Astrocyte of the cerebellum (primary cell): Measurements from ENCODE around the gene PLEKHG3.

ENCODE experiments used
- DNase-seq: peaks from one replicate; pipeline ENCODE4 v3.0.0-alpha.2; 2011; ENCODE audit warnings: low read depth
- H3K4me3 ChIP-seq: 2 replicates; pipeline ENCODE4 v1.5.1; 2011; ENCODE audit warnings: mild to moderate bottlenecking, low read depth, low read length, moderate library complexity
- in situ Hi-C: cut with HindIII; loops from 2 replicates; pipeline ENCODE4 v1.10.0; 2017; ENCODE audit warnings: low sequenced_read_pairs
- TF ChIP-seq, protein P1 (sequence below): IDR thresholded peaks from 2 replicates; pipeline ENCODE4 v1.5.1; 2012; ENCODE audit warnings: low read length, low read depth, moderate library complexity, mild to moderate bottlenecking; ENCODE audit errors: missing control alignments

Gene PLEKHG3

DNA sequence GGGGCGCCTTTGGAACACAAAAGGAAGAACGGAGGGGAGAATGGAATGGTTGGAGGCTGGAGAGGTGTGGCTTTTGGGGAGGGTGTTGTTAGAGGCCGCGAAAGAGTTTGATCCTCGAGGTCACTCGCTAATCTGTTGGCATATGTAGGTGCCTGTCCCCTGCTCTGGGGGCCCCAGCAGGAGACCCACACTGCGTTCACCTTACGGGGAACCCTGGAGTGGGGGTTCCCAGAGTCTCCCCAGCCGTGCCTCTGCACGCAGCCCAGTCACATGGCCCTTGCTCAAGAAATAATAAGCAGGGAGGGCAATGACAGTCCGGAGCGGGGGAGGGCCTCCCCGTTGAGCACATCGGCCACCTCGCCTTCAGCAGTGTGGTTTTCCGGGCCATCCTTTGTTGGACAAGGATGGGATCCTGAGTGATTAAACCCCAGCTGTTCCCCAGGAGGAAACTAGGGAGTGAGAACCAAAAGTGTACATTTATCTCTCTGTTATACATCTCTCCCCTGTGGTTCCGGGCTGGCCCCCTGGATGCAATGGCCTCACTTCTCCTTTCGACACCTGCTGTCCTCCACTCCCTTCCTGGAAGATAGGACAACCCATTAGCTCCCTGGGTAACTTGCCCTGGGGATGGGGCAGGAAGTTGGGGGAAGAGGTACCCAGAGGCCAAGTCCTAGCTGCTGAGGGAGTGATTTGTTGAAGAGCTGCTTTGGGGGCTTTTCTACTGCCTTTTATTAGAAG lies 1.3 kb downstream of the PLEKHG3 start:
- in situ Hi-C loops, result no loop called here
- no peak for DNase-seq
- TF ChIP-seq, protein P1, sequence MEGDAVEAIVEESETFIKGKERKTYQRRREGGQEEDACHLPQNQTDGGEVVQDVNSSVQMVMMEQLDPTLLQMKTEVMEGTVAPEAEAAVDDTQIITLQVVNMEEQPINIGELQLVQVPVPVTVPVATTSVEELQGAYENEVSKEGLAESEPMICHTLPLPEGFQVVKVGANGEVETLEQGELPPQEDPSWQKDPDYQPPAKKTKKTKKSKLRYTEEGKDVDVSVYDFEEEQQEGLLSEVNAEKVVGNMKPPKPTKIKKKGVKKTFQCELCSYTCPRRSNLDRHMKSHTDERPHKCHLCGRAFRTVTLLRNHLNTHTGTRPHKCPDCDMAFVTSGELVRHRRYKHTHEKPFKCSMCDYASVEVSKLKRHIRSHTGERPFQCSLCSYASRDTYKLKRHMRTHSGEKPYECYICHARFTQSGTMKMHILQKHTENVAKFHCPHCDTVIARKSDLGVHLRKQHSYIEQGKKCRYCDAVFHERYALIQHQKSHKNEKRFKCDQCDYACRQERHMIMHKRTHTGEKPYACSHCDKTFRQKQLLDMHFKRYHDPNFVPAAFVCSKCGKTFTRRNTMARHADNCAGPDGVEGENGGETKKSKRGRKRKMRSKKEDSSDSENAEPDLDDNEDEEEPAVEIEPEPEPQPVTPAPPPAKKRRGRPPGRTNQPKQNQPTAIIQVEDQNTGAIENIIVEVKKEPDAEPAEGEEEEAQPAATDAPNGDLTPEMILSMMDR, result no peak
- peak overlapping the region; percentile 74 for H3K4me3 ChIP-seq

DNA sequence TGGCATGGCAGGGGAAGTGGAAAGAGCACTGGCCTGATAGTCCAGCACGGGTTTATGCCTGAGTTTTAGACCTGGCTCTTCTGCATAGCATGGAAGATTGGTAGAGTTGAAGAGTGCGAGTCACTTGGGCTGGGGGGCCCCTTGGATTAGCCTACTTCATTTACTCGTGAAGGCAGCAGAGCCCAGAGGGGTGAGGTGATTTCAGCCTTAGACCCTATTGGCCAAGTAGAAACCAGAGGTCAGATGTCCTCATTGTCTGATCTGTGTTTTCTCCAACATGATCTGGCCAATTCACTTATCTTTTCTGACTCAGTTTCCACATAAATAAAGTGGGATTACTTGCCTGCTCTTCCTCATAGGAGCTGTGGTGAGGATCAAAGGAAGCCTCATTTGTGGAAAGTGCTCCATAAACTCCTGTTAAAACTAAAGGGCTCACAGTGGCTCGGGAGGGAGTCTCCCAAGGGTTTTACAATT lies 1.9 kb downstream of the PLEKHG3 start:
- TF ChIP-seq, protein P1, result no peak
- no peak for DNase-seq
- in situ Hi-C loops, result no loop called here
- peak overlapping the region; percentile 74 for H3K4me3 ChIP-seq

GRCh38 chr14:64706593-64707193 lies 2.5 kb downstream of the PLEKHG3 start:
- no peak overlapping the region for H3K4me3 ChIP-seq
- DNase-seq, result no peak
- TF ChIP-seq, protein P1, result no peak
- in situ Hi-C loops, result no loop called here

DNA sequence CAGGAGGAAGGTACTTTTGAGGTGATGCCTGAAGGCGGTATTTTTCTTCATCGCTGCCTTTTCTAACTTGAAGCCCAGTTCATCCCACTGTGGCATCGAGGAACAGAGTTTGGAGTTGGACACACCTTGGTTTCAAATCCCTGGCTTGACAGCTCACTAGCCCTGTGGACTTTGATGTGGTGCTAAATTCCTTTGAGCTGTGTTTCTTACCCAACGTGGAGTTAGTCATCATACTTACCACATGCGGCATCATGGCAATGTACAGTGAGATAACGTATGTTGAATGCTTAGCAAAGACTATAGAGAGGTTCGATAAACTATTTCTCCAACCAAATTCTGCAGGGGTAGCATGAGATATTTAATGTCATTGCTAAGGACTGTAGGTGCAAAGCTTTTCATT lies 3.4 kb downstream of the PLEKHG3 start:
- TF ChIP-seq, protein P1, result no peak
- DNase-seq, result peak; percentile 70
- H3K4me3 ChIP-seq, result no peak overlapping the region
- in situ Hi-C loops, result no loop called here

DNA sequence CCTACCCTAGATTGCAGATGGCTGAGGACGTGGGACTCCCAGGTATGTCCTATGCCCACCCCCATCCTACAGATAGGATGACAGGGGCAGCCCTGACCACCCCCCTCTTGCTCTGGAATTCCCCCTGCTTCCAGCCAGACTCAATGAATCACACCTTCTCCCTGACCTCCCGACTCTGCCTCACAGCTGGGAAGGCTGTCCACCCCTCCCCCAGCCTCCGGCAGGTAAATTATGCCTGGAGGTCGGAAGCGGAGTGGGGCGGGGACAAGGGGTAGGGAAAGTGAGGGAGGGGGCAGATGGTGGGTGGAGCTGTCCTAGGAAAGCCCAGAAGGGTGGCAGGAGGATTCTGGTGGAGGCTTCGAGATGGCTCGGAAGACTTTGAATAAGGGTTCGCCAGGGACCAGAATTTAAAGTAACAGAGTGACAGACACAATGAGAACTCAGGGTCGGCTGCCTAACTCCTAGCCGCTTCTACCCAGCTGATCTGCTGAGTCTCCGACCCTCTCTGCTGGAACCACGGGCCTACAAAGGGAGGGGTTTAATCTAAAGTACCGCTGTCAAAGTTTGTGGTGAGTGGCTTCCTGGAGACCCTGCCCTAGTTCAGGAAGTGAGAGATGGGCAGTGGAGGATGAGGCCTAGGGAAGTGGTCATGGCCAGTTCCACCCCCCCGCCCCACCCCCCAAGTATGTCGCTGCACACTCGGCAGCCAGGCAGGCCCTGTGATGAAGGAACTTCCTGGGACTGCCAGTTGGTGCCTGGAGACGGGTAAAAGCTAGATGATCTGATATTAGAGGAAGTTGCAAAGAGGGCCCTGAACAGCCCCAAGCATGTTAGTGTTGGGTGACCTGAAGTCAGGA lies 4.2 kb downstream of the PLEKHG3 start:
- no peak for DNase-seq
- TF ChIP-seq, protein P1, result no peak
- H3K4me3 ChIP-seq, result no peak overlapping the region
- in situ Hi-C loops, result no loop called here

DNA sequence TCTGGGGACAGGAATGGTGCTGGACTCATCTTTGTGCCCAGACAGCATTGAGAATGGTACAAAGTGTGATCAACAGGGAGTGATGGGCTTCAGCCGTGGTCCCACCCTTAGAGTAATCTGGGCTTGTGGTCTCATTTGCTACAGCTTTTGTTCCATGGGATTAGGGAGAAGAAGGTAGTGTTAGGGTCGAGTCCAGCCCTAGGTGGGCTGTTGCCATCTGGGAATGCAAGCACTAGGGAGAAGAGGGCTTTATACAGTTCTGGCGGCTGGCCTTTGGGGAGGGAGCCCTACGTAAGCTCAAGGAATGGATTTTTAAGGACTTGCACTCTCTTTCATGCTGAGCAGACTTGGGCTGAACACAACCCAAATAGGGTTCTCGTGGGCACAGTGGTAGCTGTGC lies 4.9 kb downstream of the PLEKHG3 start:
- TF ChIP-seq, protein P1, result no peak
- in situ Hi-C loops, result no loop called here
- H3K4me3 ChIP-seq, result no peak overlapping the region
- DNase-seq, result no peak
